ENCODE data around the gene RAPGEF4. TPM values are rescaled to one million over a fixed set of nuclear protein-coding genes. Genes with fewer than 3 reads are reported as not detected.
A peak's percentile ranks its signal among the peaks of the same experiment; 100 is the strongest.

Gene RAPGEF4
- total and polyA plus RNA-seq, 2 of the 4 experiments (the other 2 are of a cell fraction): 1.7 to 3.2 TPM

DNA sequence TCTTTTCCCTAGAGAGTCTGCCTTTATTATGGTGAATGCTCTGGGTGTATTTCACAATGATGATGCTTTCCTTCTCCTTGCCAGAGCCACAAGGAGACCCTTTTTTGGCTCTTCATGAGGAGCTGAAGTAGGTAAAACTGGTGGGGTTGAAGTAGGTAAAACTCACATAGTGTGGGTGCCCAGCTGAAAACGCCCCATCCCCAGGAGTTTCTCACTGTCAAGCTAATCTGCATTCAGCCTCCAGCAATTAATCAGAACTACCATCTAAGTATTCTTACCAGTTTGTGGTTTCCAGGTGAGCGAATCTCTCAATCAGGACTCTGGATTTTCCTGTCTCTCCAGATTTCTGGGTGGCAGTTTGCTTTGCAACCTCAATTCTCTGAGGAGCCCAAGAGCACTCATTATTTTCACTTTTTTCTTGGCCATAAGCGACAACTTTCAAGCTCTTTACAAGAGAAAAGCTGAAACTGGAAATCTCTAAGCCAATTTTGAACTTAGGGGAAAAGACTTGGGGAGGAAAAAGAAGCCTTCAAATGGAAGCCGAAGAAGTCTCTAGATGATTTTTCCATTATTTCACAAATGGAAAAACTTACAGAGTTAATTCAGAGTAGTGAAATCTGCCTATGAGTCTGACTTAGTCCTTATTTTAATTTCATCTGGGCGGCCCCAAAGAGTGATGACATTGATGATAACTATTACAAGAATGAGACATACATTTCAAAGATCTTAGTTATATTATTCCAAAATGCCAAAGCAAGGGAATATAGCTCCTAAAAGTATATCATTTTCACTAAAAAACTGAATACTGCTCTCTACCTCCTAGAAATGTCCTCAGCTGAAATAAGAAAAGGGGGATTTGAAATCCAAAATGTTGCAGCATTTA is 218.6 kb downstream of the RAPGEF4 start:
- dilution Hi-C loops (cut with HindIII; ENCODE audit: low sequenced_read_pairs, unreplicated experiment): no loop called here
- Histone ChIP-seq H4K8ac (ENCODE audit: low read depth in 2 of 2, low read length in 2 of 2) (peak overlapping the region; percentile 29 to 37; a peak in 2 of 4 replicates), H3K14ac (replicated peaks; ENCODE audit: low read depth, low read length) (peak overlapping the region; percentile 43), H4K91ac (ENCODE audit: insufficient read depth, low read depth, low read length) (no peak overlapping the region; the same call in 1 of the 2 replicates), H3K4me2 (ENCODE audit: low read depth, low read length) (no peak overlapping the region), H3K27ac (ENCODE audit: insufficient read depth, low read length) (no peak overlapping the region), H3K27me3 (ENCODE audit: control insufficient read depth, insufficient read depth, low read length) (no peaks in the 10 kb centered on the region), H4K5ac (ENCODE audit: low read depth, low read length) (no peak overlapping the region), H3K9me3 (ENCODE audit: control insufficient read depth, insufficient read depth, low read length) (no peaks in the 10 kb centered on the region), H2AK5ac (ENCODE audit: low read depth, low read length) (no peak overlapping the region), H2BK120ac (ENCODE audit: low read depth, low read length) (peak overlapping the region; percentile 45; the same call in 1 of the 2 replicates), H3K4me1 (ENCODE audit: control insufficient read depth, insufficient read depth, low read length) (peaks cover 5% of the 10 kb centered on the region), H3K56ac (ENCODE audit: extremely low read depth, insufficient read depth, low read length) (no peak overlapping the region), H2BK15ac (ENCODE audit: low read depth, low read length) (peak overlapping the region; percentile 62; the same call in 1 of the 3 replicates), H3K9ac (ENCODE audit: low read depth, low read length) (no peak overlapping the region), H2AK9ac (replicated peaks; ENCODE audit: low read depth, low read length, poor library complexity) (no peak overlapping the region), H3K36me3 (ENCODE audit: control insufficient read depth, insufficient read depth, low read length) (no peaks in the 10 kb centered on the region), H3K23ac (ENCODE audit: low read depth, low read length) (no peak overlapping the region; the same call in 1 of the 2 replicates), H3K79me1 (ENCODE audit: low read depth in 1 of 2, low read length in 2 of 2) (no peaks in the 10 kb centered on the region), H4K20me1 (ENCODE audit: insufficient read depth, low read length) (no peaks in the 10 kb centered on the region), H3K4ac (ENCODE audit: low read depth, low read length) (peak overlapping the region; percentile 42; the same call in 1 of the 2 replicates), H2BK5ac (ENCODE audit: low read depth, low read length, poor library complexity, severe bottlenecking) (peak overlapping the region; percentile 23), H3K9me1 (ENCODE audit: insufficient read depth, low read length) (no peaks in the 10 kb centered on the region), H2BK20ac (ENCODE audit: low read depth, low read length) (peak overlapping the region; percentile 65), H3K4me3 (ENCODE audit: insufficient read depth, low read depth, low read length) (no peak overlapping the region), H2AFZ (replicated peaks; ENCODE audit: low read length, poor library complexity) (no peak overlapping the region), H3K18ac (ENCODE audit: low read depth, low read length) (peak overlapping the region; percentile 42; the same call in 1 of the 2 replicates)
- no TSS peak for BruUV-seq (replicated peaks)
- intact Hi-C loops (cut with micrococcal nuclease): no loop called here
- 100% methylated on average over 1 of the region's 5 CpGs; no CpG with 5 or more reads in 1 of the 2 experiments for WGBS, 2 experiments (ENCODE audit: extremely low coverage in 2 of 2, insufficient read length in 1 of 2)
- ChIA-PET POLR2A (ENCODE audit: unreplicated experiment) (no interaction called here), CTCF (interaction anchor here (0.6 kb wide), 1 partner anchor 10 kb away, joined by 3 read pairs; no protein-coding TSS in a partner anchor)
- DNase-seq: peak; percentile 24
- peak; percentile 62 for ATAC-seq (ENCODE audit: low read depth)
- TF ChIP-seq, protein P1, sequence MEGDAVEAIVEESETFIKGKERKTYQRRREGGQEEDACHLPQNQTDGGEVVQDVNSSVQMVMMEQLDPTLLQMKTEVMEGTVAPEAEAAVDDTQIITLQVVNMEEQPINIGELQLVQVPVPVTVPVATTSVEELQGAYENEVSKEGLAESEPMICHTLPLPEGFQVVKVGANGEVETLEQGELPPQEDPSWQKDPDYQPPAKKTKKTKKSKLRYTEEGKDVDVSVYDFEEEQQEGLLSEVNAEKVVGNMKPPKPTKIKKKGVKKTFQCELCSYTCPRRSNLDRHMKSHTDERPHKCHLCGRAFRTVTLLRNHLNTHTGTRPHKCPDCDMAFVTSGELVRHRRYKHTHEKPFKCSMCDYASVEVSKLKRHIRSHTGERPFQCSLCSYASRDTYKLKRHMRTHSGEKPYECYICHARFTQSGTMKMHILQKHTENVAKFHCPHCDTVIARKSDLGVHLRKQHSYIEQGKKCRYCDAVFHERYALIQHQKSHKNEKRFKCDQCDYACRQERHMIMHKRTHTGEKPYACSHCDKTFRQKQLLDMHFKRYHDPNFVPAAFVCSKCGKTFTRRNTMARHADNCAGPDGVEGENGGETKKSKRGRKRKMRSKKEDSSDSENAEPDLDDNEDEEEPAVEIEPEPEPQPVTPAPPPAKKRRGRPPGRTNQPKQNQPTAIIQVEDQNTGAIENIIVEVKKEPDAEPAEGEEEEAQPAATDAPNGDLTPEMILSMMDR (conservative IDR thresholded peaks at IDR 0.05; ENCODE audit: low read depth, low read length): no peak
- TF ChIP-seq POLR2A (IDR thresholded peaks at IDR 0.05; ENCODE audit: low read depth, low read length): no peak
- no peak for TF ChIP-seq MAFK (IDR thresholded peaks at IDR 0.05; ENCODE audit: low read depth, low read length)
- TF ChIP-seq CEBPB (IDR thresholded peaks at IDR 0.05; ENCODE audit: low read depth, low read length): peak; percentile 33; the same call in 1 of the 2 replicates
- in situ Hi-C loops (cut with MboI; ENCODE audit: low sequenced_read_pairs): no loop called here

Measured in IMR-90 (cell line).